ENCODE measurements around the gene LIPE.
"Not testable (repeated sequence)": the region's sequence is repeated elsewhere in the genome, so short reads cannot be mapped to it uniquely, and the experiment has no call there.

LIPE gene, protein sequence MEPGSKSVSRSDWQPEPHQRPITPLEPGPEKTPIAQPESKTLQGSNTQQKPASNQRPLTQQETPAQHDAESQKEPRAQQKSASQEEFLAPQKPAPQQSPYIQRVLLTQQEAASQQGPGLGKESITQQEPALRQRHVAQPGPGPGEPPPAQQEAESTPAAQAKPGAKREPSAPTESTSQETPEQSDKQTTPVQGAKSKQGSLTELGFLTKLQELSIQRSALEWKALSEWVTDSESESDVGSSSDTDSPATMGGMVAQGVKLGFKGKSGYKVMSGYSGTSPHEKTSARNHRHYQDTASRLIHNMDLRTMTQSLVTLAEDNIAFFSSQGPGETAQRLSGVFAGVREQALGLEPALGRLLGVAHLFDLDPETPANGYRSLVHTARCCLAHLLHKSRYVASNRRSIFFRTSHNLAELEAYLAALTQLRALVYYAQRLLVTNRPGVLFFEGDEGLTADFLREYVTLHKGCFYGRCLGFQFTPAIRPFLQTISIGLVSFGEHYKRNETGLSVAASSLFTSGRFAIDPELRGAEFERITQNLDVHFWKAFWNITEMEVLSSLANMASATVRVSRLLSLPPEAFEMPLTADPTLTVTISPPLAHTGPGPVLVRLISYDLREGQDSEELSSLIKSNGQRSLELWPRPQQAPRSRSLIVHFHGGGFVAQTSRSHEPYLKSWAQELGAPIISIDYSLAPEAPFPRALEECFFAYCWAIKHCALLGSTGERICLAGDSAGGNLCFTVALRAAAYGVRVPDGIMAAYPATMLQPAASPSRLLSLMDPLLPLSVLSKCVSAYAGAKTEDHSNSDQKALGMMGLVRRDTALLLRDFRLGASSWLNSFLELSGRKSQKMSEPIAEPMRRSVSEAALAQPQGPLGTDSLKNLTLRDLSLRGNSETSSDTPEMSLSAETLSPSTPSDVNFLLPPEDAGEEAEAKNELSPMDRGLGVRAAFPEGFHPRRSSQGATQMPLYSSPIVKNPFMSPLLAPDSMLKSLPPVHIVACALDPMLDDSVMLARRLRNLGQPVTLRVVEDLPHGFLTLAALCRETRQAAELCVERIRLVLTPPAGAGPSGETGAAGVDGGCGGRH

DNA sequence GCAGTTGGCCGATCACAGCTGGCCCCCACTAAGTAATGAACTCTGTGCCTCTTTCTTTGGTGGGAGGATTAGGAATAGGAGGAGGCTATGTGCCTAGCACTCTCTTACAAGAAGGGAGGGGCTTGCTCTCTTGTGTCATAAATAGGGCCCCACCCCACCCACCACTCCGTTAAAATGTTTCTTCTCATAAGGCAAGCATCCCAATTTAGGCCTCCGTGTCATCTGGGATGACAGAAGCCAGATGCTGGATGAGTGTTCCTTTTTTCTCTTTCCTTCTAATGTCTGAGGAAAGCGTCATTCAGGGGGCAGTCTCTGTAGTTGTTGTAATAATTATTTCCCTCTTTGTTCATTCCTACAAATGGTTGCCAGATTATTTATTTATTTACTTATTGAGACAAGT, at the start of gene LIPE:
Gene LIPE, minus strand, starts transcription at position 76 of the 400 bp plus-strand sequence. CDS start 239 bp downstream, outside the sequence.
- H3K4me3 ChIP-seq (ENCODE audit: low read depth, low read length) = no peak within 1 kb of the TSS

DNA sequence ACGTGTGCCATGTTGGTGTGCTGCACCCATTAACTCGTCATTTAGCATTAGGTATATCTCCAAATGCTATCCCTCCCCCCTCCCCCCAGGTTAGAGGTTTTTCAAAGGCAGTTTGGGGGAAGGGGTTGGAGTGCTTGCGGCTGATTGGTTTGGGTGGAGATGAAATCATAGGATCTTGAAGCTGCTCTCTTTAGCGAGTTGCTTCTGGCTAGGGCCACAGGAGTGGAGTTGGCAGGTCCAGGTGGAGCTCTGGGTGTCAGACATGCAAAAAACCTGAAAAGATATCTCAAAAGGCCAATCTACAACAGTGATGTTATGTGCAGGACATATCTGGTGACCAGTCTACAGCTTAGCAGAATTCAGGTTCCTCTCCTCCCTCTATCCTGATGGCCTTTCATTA, 48.2 kb upstream of the LIPE start:
- no peak overlapping the region for H3K4me3 ChIP-seq (ENCODE audit: low read depth, low read length)

DNA sequence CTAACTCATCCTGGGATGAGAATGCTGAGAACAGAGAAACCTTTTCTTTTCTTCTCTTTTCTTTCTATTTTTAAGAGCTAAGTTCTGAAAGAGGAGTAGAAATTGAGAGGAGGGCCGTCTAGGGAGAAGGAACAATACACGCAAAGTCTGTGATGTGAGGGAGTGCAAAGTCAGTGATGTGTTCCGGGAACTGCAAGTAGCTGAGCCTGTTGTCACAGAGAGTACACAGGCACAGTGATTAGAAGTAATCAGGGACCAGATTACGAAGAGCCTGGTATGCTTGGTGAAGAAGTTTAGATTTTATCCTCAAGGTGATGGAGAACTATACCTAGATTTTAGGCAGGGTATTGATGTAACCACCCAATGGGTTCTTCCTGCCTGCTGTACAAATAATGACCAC, 47.6 kb upstream of the LIPE start:
- H3K4me3 ChIP-seq (ENCODE audit: low read depth, low read length) = no peak overlapping the region

DNA sequence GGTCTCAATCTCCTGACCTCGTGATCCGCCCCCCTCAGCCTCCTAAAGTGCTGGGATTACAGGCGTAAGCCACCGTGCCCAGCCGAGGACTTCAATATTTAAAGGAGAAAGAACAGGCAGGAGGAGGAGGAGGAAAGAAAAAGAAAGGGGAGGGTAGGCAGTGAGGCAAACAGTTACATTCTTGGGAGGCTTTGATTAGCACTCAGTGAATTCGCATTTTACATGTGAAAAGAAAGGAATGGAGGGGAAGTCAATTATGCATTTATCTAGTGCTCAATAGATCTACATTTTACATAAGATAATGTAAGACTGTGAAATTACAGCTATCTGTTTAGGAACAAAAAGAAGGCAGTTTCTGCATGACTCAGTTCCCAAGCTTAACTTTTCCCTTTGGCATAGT, 46.5 kb upstream of the LIPE start:
- no peak overlapping the region for H3K4me3 ChIP-seq (ENCODE audit: low read depth, low read length)

DNA sequence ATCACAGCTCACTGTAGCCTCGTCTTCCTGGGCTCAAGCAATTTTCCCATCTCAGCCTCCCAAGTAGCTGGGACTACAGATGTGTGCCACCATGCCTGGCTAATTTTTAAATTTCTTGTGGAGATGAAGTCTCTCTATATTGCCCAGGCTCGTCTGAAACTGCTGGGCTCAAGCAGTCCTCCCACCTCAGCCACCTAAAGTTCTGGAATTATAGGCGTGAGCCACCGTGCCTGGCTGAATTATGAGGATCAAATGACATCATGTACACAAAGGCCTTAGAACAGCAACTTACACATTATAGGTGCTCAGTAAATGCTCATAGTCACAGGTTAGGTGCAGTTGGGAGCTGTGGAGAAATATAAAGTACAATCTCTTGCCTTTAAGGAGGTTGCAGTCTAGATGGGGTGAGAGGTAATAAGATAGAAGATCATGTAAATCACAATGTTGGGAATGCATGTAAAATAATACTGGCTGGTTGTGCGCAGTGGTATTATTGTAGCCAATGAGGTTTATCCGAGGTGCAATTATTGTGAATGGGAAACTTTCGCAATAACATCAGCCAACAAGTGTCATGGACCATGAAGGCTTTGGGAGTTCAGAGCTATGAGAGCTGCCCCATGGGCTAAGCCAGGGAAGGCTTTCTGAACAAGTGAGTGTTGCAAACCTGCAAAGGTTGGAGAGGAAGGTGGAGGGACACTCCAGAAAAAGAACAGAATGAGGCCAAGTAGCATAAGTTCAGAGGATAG, 45.4 kb upstream of the LIPE start:
- no peak overlapping the region for H3K4me3 ChIP-seq (ENCODE audit: low read depth, low read length)

DNA sequence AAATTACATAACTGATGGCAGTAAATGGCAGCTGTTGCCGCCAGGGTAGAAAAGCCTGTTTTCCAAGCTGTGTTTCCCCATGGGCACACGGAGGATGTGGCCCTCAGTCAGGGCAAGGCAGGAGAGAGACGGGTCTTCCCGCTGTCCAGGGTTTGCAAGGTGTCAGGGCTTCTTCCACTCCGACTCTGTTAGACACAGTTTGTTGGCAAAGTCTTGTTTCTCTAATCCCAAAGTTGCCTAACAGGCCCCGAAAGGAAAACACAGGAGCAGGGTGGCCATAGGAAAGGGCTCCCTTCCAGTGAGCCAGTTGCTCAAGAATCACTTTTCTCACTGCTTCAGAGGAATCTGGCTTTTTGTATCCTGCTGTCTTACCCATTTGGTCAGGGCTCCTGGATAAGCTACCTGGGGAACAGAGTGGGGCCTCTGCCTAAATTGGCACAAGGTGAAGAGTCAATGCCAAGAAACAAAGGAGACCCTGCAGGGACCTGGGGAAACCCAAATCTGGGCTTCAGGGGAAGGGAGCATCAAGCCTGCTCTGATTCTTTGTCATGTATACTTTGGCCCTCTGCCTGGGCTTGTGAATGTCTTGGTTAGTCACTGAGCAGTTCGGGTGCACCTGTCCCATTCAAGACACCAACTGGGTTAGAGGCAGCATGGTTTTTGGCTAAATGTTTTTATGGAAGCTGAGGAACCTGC, 44.5 kb upstream of the LIPE start:
- no peak overlapping the region for H3K4me3 ChIP-seq (ENCODE audit: low read depth, low read length)

DNA sequence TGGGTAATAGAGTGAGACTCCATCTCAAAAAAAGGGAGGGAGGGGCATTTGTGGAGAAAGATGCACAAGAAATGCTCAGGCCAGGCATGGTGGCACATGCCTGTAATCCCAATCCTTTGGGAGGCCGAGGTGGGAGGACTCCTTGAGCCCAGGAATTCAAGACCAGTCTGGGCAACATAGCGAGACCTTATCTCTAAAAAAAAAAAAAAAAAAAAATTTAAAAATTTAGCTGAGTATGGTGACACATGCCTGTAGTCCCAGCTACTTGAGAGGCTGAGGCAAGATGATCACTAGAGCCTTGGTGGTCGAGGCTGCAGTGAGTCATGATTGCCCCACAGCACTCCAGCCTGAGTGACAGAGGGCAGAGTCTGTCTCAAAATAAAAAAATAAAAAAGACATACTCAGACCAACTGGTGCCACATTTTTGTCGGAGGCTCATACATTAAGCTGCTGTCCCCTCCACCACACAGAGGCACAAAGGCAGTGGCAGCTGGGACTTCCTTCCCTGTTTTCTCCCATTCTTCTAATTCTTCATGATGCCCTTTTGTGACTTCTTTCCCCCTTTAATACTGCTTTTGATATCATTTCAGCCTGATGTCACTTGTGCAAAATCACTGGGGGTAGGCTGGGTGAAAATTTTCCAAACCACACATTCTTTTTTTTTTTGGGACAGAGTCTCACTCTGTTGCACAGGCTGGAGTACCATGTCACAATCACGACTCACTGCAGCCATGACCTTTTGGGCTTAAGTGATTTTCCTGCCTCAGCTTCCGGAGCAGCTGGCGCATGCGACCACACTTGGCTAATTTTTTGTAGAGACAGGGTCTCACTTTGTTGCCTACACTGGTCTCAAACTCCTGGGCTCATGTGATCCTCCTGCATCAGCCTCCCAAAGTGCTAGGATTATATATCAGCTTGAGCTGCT, 42.4 kb upstream of the LIPE start:
- no peak overlapping the region for H3K4me3 ChIP-seq (ENCODE audit: low read depth, low read length)

DNA sequence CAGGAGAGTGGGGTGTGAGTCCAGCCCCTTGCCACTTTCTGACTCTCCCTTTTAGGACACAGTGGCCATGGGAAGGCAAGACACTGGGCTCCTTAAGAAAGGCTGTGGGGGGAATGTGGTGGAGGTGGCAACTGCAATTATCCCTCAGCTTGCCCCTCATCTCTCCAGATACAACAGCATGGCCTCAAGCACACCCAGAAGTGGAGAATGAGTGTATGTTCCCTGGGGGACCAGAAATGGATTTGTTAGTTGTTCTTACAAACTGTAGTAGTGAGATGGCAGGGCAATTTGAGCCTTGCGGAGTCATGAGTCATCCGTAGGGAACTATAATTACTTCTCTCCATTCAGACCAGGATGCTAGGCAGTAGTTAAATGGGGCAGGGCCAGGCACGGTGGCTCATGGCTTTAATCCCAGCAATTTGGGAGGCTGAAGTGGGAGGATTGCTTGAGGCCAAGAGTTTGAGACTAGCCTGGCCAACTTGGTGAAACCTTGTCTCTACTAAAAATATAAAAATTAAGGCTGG, 41.1 kb upstream of the LIPE start:
- H3K4me3 ChIP-seq (ENCODE audit: low read depth, low read length) = no peak overlapping the region

DNA sequence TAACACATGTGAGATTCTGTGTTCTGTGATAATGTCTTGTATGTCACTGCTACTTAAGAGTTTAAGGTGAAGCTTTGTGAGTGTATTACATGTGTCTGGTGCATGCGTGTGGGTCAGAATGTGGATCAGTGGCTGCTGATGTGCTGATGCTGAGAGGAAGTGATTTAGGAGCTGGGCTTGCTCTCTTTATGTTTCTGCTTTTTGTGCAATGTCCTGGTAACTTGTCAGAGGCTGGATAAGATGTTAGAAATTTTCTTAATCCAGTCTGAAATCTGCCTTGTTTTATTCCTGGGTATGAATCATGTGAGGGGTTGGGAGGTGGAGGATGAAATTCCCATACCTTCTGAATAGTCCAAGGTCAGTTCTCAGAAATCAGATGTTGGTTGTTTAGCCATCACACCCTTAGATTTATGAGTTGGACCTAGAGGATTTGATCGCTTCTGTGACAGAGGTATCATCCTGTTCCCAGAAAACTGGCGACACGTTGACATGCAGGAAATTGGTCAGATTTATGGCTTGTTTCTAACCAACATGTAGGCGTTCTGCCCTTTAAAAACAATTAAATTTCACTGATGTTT, 40.1 kb upstream of the LIPE start:
- no peak overlapping the region for H3K4me3 ChIP-seq (ENCODE audit: low read depth, low read length)

DNA sequence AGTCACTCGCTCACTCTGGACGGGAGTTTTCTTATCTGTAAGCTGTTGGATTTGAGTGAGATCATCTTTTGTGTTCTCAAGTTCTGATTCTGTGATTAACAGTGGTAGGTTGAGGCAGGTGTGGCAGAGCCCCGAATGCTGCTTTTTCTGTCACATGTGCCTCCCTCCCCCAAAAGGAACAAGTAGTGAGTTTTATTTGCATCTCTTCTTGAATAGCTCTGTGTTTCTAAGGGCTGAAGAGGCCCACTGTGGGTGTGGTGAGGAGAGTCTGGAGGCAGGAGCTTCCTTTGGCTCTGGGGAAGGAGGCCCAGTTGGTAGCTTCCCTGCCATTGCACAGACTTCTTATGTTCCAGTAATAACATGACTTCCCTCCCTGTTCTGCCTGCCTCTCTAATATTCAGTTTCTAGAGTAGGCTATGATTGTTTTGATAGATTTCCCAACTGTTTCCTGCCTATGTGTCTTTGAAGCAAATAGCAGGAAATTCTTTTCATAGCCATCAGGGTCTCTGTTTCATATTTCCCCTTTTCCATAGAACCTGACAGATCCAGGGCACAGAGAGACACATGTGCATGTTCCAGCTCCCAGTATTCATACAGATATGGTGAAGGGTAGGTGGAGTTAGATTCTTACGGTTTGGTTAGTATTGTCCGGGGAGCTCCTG, 39.5 kb upstream of the LIPE start:
- H3K4me3 ChIP-seq (ENCODE audit: low read depth, low read length) = no peak overlapping the region

DNA sequence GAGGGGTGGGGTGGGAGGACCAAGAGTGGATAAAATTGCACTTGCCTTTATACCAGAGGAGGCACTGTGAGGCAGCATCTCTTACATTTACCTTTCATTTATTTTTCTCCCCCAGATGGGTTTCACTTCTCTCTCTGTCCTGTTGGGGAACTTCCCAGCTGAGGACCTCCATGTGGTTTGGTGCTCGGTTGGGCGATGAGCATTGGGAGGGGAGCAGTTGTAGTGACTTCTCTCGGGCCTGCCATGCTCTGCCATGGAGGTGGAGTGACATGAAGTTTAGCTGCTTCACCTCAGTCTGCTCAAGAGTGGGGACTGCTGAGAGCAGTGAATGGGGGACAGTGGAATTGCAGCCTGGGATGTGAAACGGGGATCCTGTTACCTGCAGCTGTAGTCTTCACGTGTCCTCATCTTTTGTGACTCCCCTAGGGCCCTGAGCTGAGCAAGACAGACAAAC, 38.7 kb upstream of the LIPE start:
- no peak overlapping the region for H3K4me3 ChIP-seq (ENCODE audit: low read depth, low read length)

DNA sequence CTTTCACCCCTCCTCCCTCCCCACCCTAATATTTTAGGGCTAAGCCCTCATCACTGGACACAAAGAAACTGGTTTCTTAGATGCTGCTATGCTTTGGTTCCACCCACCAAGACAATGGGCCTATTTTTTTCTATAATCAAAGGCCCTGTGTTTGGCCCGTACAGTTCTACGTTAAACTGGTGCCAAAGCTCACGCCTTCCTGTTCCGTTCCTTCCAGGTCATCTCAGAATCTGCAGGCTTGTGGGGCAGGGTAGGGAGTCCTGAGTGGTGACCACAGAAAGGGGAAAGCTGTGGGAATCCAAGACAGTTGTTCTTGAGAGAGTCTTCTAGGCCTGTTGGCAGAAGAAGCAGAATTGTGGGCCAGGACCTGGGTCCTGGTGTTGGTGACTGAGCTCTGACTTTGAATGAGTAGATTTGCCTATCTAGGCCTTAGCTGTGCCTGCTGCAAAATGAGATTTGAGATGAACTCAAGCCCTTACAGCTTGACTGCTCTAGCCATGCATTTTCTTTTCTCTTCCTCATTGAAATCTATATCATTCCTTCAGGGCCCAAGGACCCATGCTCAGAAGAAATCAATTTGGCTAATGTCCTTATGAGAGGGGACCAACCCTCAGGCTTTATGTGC, 34.6 kb upstream of the LIPE start:
- no peak overlapping the region for H3K4me3 ChIP-seq (ENCODE audit: low read depth, low read length)

DNA sequence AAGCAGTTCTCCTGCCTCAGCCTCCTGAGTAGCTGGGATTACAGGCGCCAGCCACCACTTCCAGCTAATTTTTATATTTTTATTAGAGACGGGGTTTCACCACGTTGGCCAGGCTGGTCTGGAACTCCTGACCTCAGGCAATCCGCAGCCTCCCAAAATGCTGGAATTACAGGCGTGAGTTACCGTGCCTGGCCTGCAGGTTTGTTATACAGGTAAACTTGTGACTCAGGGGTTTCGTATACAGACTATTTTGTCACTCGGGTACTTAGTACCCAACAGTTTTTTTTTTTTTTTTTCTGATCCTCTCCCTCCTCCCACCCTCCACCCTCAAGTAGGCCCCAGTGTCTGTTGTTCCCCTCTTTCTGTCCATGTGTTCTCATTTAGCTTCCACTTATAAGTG, 34.0 kb upstream of the LIPE start:
- H3K4me3 ChIP-seq (ENCODE audit: low read depth, low read length) = not testable (repeated sequence)

DNA sequence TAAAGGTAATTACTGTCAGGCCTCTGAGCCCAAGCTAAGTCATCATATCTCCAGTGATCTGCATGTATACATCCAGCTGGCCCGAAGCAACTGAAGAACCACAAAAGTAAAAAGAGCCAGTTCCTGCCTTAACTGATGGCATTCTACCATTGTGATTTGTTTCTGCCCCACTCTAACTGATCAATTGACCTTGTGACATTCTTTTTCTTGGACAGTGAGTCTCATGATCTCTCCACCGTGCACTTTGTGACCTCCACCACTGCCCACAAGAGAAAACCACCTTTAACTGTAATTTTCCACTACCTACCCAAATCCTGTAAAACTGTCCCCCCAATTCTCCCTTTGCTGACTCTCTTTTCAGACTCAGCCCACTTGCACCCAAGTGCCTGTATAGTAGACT, 32.7 kb upstream of the LIPE start:
- no peak overlapping the region for H3K4me3 ChIP-seq (ENCODE audit: low read depth, low read length)

DNA sequence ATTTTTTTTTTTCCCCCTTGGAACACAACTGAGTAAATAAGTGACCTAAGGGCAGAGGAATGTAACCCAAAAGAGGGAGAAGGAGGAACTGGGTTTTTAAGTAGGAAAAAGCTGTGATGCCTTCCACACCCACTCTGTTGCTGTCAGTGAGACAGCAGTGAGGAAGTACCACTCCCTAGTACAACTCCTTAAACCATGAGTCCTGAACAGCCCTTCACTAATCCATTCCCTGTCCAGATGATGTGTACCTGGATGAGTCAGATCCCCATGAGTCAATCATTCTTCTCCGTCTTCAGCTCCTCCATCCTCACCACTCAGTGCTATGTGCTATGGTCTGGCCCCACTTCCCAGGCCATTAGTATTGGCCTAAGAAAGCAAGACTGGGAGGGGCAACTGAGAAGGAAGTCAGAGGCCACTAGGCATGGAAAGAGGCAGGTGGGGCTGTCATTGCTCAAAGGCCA, 28.5 kb upstream of the LIPE start:
- H3K4me3 ChIP-seq (ENCODE audit: low read depth, low read length) = no peak overlapping the region

DNA sequence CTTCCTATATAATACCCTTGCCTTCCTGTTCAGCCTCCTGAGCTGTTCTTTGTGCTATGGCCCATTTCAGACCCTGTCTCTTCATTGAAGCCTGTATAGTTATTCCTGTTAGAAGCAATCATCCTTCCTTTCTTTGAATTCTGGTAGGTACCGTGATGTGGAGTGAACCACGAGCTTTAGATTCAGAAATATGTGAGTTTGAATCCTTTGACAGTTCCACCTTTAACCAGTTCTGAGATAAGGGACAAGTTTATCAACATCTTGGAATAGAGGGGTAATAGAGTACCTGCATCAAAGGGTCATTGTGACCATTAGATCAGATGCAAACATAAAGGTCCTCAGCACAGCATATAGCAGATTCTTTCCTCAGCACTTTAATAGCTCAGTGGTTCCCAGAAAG, 27.9 kb upstream of the LIPE start:
- no peak overlapping the region for H3K4me3 ChIP-seq (ENCODE audit: low read depth, low read length)

DNA sequence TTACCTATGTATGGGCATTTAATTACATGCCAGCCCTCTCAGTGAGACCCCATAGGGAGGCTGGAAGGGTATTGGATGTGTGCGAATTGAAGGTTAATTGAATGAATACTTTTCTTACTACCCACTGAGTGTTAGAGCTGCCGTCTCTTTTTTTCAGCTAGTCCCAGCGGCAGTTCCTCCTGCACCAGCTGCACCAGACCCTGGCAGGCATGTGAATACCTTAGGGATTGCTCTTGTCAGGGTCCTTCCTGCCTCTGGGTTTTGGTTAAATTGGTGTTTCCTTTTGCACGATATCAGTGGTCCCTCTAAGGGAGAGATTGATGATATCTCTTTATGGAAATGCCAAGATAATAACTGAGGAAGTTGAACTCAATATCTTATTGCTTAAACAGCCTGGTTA, 25.4 kb upstream of the LIPE start:
- H3K4me3 ChIP-seq (ENCODE audit: low read depth, low read length) = no peak overlapping the region

Measured in iPS-11a (cell line).